Gastrocnemius medialis (tissue), 4 donors: ENCODE data around the gene HNRNPA2B1. TPM values are rescaled to one million over a fixed set of nuclear protein-coding genes. Genes with fewer than 3 reads are reported as not detected.

Source experiments
- ATAC-seq, 2 donors: fragments of 150-250 bp; one replicate each; pipeline ENCODE4 v1.9.1; 2016
- DNase-seq, 2 donors: peaks; one replicate each; pipeline ENCODE4 v3.0.0-alpha.2; 2019
- H3K27ac ChIP-seq, 4 donors: fragments of 200-600 bp; sonication (generic); 1 replicate in 1 of 4; 2 replicates in 3 of 4; pipeline ENCODE4 v1.5.1; 2016 to 2018; ENCODE audit warnings: mild to moderate bottlenecking in 2 of 4, moderate library complexity in 1 of 4
- H3K27me3 ChIP-seq, 3 donors: fragments of 200-600 bp; sonication (generic) in 2 of 3; 1 replicate in 1 of 3; 2 replicates in 2 of 3; pipeline versions ENCODE4 v1.5.1 to v1.6.0; 2016 to 2019; ENCODE audit warnings: mild to moderate bottlenecking in 1 of 3, moderate library complexity in 1 of 3
- H3K36me3 ChIP-seq, 2 donors: fragments of 200-600 bp; sonication (generic) in 1 of 2; one replicate each; pipeline ENCODE4 v1.5.1; 2017 to 2018
- H3K4me1 ChIP-seq, 2 donors: fragments of 200-600 bp; sonication (generic) in 1 of 2; one replicate each; pipeline ENCODE4 v1.5.1; 2016 to 2017; ENCODE audit warnings: mild to moderate bottlenecking in 2 of 2
- H3K4me3 ChIP-seq, 4 donors: fragments of 200-600 bp; sonication (generic) in 3 of 4; 1 replicate in 1 of 4; 2 replicates in 3 of 4; pipeline ENCODE4 v1.5.1; 2016 to 2019; ENCODE audit warnings: mild to moderate bottlenecking in 2 of 4
- H3K9me3 ChIP-seq, 3 donors: fragments of 200-600 bp; sonication (generic) in 2 of 3; 1 replicate in 1 of 3; 2 replicates in 2 of 3; pipeline ENCODE4 v1.5.1; 2016 to 2019
- CTCF ChIP-seq, 5 experiments: fragments of 450-650 bp in 3 of 5; fragments of 200-600 bp in 2 of 5; sonication (generic) in 2 of 5; IDR thresholded peaks in 4 of 5; conservative IDR thresholded peaks in 1 of 5; 1 replicate in 4 of 5; 2 replicates in 1 of 5; pipeline ENCODE4 v1.5.1; 2016 to 2019; ENCODE audit warnings: antibody characterized with exemption in 5 of 5, mild to moderate bottlenecking in 3 of 5, moderate library complexity in 3 of 5
- POLR2A ChIP-seq, 2 donors: fragments of 450-650 bp; IDR thresholded peaks; one replicate each; pipeline ENCODE4 v1.6.1; 2017; ENCODE audit warnings: antibody characterized with exemption in 2 of 2, mild to moderate bottlenecking in 2 of 2, moderate library complexity in 2 of 2
- in situ Hi-C, 4 donors: fragments of 200-750 bp; cut with MboI; loops; one replicate each; pipeline versions ENCODE4 v1.15.0 to v1.8.0; 2017; ENCODE audit warnings: low sequenced_read_pairs in 4 of 4
- intact Hi-C: fragments of 100-400 bp; cut with DNase I; formaldehyde crosslinking; loops from one replicate; pipeline ENCODE4 v1.15.1; 2023; ENCODE audit warnings: low total_unique reads
- total RNA-seq, 4 donors: library from RNA; depleted of rRNA; stranded (reverse); fragments of >200 nt; gene quantifications; one replicate each; pipeline versions ENCODE4 v1.1.0 to v1.2.3, GENCODE V29; 2016

The HNRNPA2B1 gene
- 100 to 1,000 TPM; 155 to 242 (median 166) TPM for total RNA-seq

- peak; percentile 82 to 86 for ATAC-seq
- peaks cover 0 to 20% of the 10 kb centered on the region in 2 donors for H3K36me3 ChIP-seq
- in situ Hi-C loops (loop anchor here in 2 of 4 donors (10.0 to 25.0 kb wide), 4 partner anchors 313 to 962 kb away; partner anchors contain the start of genes HOXA10 (in 1 of the 2), HOXA3 (in 1 of the 2), HOXA7 (in 1 of the 2) and HOXA9 (in 1 of the 2)), intact Hi-C loops (loop anchor here (2.0 to 10.0 kb wide), 7 partner anchors 167 to 1462 kb away; partner anchors contain the start of genes HIBADH, HOXA9 and SKAP2)
- peak within 1 kb of the TSS; percentile 97 to 100 (median 98) for H3K27ac ChIP-seq
- peak; percentile 95 for DNase-seq
- H3K4me3 ChIP-seq: peak within 1 kb of the TSS; percentile 79 to 98 (median 94)
- no peaks in the 10 kb centered on the region for H3K9me3 ChIP-seq
- H3K27me3 ChIP-seq: no peaks in the 10 kb centered on the region
- peaks cover 39 to 50% of the 10 kb centered on the region in 2 donors for H3K4me1 ChIP-seq
- peak; percentile 100 for TF ChIP-seq POLR2A (IDR thresholded peaks at IDR 0.05)
- peak in 1 of 5 experiments; percentile 15 for TF ChIP-seq CTCF (IDR thresholded peaks at IDR 0.05 in 4 of 5, conservative IDR thresholded peaks at IDR 0.05 in 1 of 5)
Observed at GRCh38 chr7:26200444-26201246, at the start of gene HNRNPA2B1. Gene HNRNPA2B1 (minus strand): TSS chr7:26200746. CDS start chr7:26200577, 169 bp downstream.

DNA sequence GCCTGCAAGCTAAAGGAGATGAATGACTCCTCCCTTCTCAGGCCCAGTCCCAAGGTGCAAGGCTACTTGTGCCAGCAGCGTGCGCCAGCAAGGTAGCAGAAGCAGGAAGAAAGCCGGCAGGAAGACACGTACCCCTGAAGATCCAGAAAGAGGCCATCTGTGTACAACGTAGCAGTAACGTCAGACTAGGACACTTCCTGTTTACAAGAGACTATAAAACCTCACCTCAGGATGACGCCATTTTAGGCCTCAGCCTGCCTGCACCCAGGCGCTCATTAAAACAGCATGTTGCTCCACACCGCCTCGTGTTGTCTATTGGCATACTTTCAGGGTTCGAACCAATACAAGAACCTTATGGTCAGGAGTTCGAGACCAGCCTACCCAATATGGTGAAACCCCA lies 49.7 kb upstream of the HNRNPA2B1 start:
- ATAC-seq (no peak), DNase-seq (no peak)
- Histone ChIP-seq H3K9me3 (no peaks in the 10 kb centered on the region), H3K4me3 (no peak overlapping the region), H3K27me3 (peaks cover 0 to 2% (median 0%) of the 10 kb centered on the region in 3 donors), H3K36me3 (no peaks in the 10 kb centered on the region), H3K4me1 (no peaks in the 10 kb centered on the region), H3K27ac (no peak overlapping the region)
- in situ Hi-C loops: no loop called here
- no peak for TF ChIP-seq CTCF (IDR thresholded peaks at IDR 0.05 in 4 of 5, conservative IDR thresholded peaks at IDR 0.05 in 1 of 5)
- TF ChIP-seq POLR2A (IDR thresholded peaks at IDR 0.05): no peak
- intact Hi-C loops: no loop called here

DNA sequence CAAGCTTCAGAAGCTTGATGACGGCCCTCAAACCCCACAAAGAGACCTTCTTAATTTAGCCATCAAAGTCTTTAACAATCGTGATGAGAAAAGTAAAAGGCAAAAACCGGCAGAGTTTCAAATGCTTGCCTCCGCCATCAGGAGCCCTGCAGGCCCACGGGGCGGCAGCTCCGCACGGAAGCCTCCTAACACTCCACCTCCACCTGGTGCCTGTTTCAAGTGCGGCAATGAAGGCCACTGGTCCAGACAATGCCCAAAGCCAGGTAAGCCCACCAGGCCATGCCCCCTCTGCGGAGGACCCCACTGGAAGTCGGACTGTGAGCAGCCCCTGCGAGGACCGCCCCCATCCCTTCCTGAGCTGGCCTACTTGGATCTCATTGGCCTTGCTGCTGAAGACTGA lies 44.6 kb upstream of the HNRNPA2B1 start:
- ATAC-seq (no peak), DNase-seq (no peak)
- H3K4me1 ChIP-seq: no peaks in the 10 kb centered on the region
- no peaks in the 10 kb centered on the region for H3K9me3 ChIP-seq
- no peak overlapping the region for H3K4me3 ChIP-seq
- in situ Hi-C loops (no loop called here), intact Hi-C loops (no loop called here)
- TF ChIP-seq CTCF (IDR thresholded peaks at IDR 0.05 in 4 of 5, conservative IDR thresholded peaks at IDR 0.05 in 1 of 5): no peak
- TF ChIP-seq POLR2A (IDR thresholded peaks at IDR 0.05): no peak
- no peak overlapping the region for H3K27ac ChIP-seq
- H3K27me3 ChIP-seq: peaks cover 0 to 2% (median 0%) of the 10 kb centered on the region in 3 donors
- no peaks in the 10 kb centered on the region for H3K36me3 ChIP-seq

- no peak for DNase-seq
- Histone ChIP-seq H3K27me3 (no peaks in the 10 kb centered on the region), H3K9me3 (no peaks in the 10 kb centered on the region)
Observed at GRCh38 chr7:26238032-26238431, 37.5 kb upstream of the HNRNPA2B1 start.

More at GRCh38 chr7:26238032-26238431, 37.5 kb upstream of the HNRNPA2B1 start:
- no peaks in the 10 kb centered on the region for H3K36me3 ChIP-seq
- no peak overlapping the region for H3K27ac ChIP-seq
- intact Hi-C loops: no loop called here
- no peaks in the 10 kb centered on the region for H3K4me1 ChIP-seq
- no peak for TF ChIP-seq POLR2A (IDR thresholded peaks at IDR 0.05)
- no peak for TF ChIP-seq CTCF (IDR thresholded peaks at IDR 0.05 in 4 of 5, conservative IDR thresholded peaks at IDR 0.05 in 1 of 5)
- no peak for ATAC-seq
- in situ Hi-C loops: no loop called here
- H3K4me3 ChIP-seq: no peak overlapping the region
